WTC11 (cell line): ENCODE results near the gene DRG2. TPM values are rescaled to one million over a fixed set of nuclear protein-coding genes. Genes with fewer than 3 reads are reported as not detected.

Experiments
- ATAC-seq: fragments of 200-7000 bp; cut with Tn5 transposase; 2 replicates; pipeline ENCODE4 v1.10.0; 2021; ENCODE audit warnings: mild to moderate bottlenecking, moderate library complexity
- CTCF ChIA-PET: fragments of 300-600 bp; sonication (Branson Sonifier 250); formaldehyde crosslinking; loops from one replicate; lab custom pipeline; 2021; ENCODE audit warnings: antibody characterized with exemption; lab: Charles Lee
- POLR2A ChIA-PET: fragments of 350-600 bp; sonication (Branson Sonifier 250); formaldehyde crosslinking; loops from one replicate; lab custom pipeline; 2021; ENCODE audit warnings: antibody characterized with exemption; lab: Charles Lee
- DNase-seq: peaks from one replicate; pipeline ENCODE4 v3.0.0; 2021; ENCODE audit warnings: low spot score
- H3K27ac Mint-ChIP-seq: 2 replicates; pipeline ENCODE4 v1.8.0; 2021; ENCODE audit warnings: mixed read lengths
- H3K27me3 Mint-ChIP-seq: 2 replicates; pipeline ENCODE4 v1.8.0; 2021; ENCODE audit warnings: low read depth, mild to moderate bottlenecking, moderate library complexity, mixed read lengths
- H3K36me3 Mint-ChIP-seq: 2 replicates; pipeline ENCODE4 v1.8.0; 2021; ENCODE audit warnings: mixed read lengths
- H3K4me1 Mint-ChIP-seq: 2 replicates; pipeline ENCODE4 v1.8.0; 2022; ENCODE audit warnings: mixed read lengths
- H3K4me3 Mint-ChIP-seq: 2 replicates; pipeline ENCODE4 v1.8.0; 2021; ENCODE audit warnings: mild to moderate bottlenecking, moderate library complexity, mixed read lengths
- H3K9me3 Mint-ChIP-seq: 2 replicates; pipeline ENCODE4 v1.8.0; 2021; ENCODE audit warnings: mixed read lengths
- ERG ChIP-seq: fragments of 250-450 bp; sonication (Bioruptor Pico); IDR thresholded peaks from 2 replicates; pipeline ENCODE4 v1.8.0; 2021; ENCODE audit warnings: mild to moderate bottlenecking
- GRHL2 ChIP-seq: fragments of 250-450 bp; sonication (Bioruptor Pico); IDR thresholded peaks from 2 replicates; pipeline ENCODE4 v1.8.0; 2022; ENCODE audit warnings: mild to moderate bottlenecking, moderate library complexity; ENCODE audit not compliant: insufficient replicate concordance, severe bottlenecking
- HMGA2 ChIP-seq: fragments of 250-450 bp; sonication (Bioruptor Pico); IDR thresholded peaks from 2 replicates; pipeline ENCODE4 v1.4.0; 2021; ENCODE audit warnings: mild to moderate bottlenecking, moderate library complexity
- RELA ChIP-seq: sonication (generic); formaldehyde crosslinking; IDR thresholded peaks from 2 replicates; pipeline ENCODE4 v1.8.1; 2022; ENCODE audit warnings: missing genetic modification reagents, mild to moderate bottlenecking, borderline replicate concordance
- SMAD4 ChIP-seq: sonication (generic); formaldehyde crosslinking; IDR thresholded peaks from 2 replicates; pipeline ENCODE4 v1.8.0; 2022; ENCODE audit warnings: mild to moderate bottlenecking, missing genetic modification reagents
- SP1 ChIP-seq: sonication (generic); formaldehyde crosslinking; conservative IDR thresholded peaks from 2 replicates; pipeline ENCODE4 v1.8.1; 2022; ENCODE audit warnings: missing genetic modification reagents
- ZNF219 ChIP-seq: sonication (generic); formaldehyde crosslinking; IDR thresholded peaks from 2 replicates; pipeline ENCODE4 v1.8.0; 2023; ENCODE audit warnings: missing genetic modification reagents, mild to moderate bottlenecking, borderline replicate concordance
- ZNF317 ChIP-seq: sonication (generic); formaldehyde crosslinking; IDR thresholded peaks from 2 replicates; pipeline ENCODE4 v1.8.1; 2023; ENCODE audit warnings: low read depth, mild to moderate bottlenecking, moderate library complexity, missing genetic modification reagents, borderline replicate concordance
- ZNF396 ChIP-seq: fragments of 250-450 bp; sonication (Bioruptor Pico); IDR thresholded peaks from 2 replicates; pipeline ENCODE4 v1.8.0; 2021; ENCODE audit warnings: mild to moderate bottlenecking, moderate library complexity, borderline replicate concordance
- total RNA-seq: library from RNA; stranded (reverse); gene quantifications from 3 replicates; pipeline ENCODE4 v1.2.3, GENCODE V29; 2021
- TF ChIP-seq, protein P1 (sequence below): sonication (generic); formaldehyde crosslinking; conservative IDR thresholded peaks from 2 replicates; pipeline ENCODE4 v1.8.1; 2022; ENCODE audit warnings: mild to moderate bottlenecking, missing genetic modification reagents
- TF ChIP-seq, protein P2 (sequence below): fragments of 250-450 bp; sonication (Bioruptor Pico); IDR thresholded peaks from 2 replicates; pipeline ENCODE4 v1.9.0; 2021; ENCODE audit warnings: mild to moderate bottlenecking
- TF ChIP-seq, protein P3 (sequence below): sonication (generic); formaldehyde crosslinking; IDR thresholded peaks from 2 replicates; pipeline ENCODE4 v1.8.1; 2023; ENCODE audit warnings: mild to moderate bottlenecking, missing genetic modification reagents
- TF ChIP-seq, protein P4 (sequence below): sonication (generic); formaldehyde crosslinking; IDR thresholded peaks from 2 replicates; pipeline ENCODE4 v1.8.1; 2023; ENCODE audit warnings: mild to moderate bottlenecking, missing genetic modification reagents, moderate library complexity
- TF ChIP-seq, protein P5 (sequence below): sonication (generic); formaldehyde crosslinking; IDR thresholded peaks from 2 replicates; pipeline ENCODE4 v1.8.1; 2022; ENCODE audit warnings: missing genetic modification reagents, borderline replicate concordance

DRG2 gene
- total RNA-seq, 1 experiment from 2014 or later: 41.4 TPM

DNA sequence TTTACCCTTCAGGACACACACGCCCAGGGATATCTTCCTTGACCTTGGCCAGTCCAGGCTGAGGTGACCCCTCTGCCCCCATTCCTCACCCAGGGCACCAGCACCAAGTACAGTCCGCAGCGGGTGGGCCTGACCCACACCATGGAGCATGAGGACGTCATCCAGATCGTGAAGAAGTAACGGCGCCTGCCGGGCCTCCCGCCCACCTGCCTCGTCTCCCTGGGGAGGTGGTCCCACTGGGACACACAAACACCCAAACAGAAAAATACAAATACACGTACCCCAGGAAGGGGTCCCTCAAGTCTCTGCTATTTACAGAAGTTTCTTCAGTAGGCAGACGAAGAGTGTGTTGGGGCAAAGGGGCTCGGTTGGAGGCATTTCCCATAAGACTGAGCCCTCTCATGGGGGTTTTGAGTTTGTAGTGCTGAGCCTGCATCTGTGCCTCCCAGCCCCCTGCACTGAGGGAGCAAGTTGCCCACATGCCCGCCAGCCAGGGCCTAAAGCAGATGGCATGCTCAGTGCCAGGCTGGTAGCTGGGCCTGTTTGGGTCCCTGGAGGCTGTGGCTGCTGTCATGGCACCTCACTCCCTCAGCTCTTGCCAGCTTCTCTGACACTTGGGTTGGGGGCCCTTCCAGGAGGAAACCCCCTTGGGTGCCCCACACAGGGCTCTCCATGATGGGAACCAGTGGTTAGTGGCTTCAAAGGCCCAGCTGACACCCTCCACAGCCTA, 19.5 kb downstream of the DRG2 start (continued):
- TF ChIP-seq ZNF219 (CRISPR knock-in tag): no peak
- TF ChIP-seq ZNF396 (CRISPR knock-in tag): no peak
- TF ChIP-seq, protein P1, sequence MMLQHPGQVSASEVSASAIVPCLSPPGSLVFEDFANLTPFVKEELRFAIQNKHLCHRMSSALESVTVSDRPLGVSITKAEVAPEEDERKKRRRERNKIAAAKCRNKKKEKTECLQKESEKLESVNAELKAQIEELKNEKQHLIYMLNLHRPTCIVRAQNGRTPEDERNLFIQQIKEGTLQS (CRISPR knock-in tag): no peak
- no peak for TF ChIP-seq RELA (CRISPR knock-in tag)
- no peak for TF ChIP-seq ZNF317 (CRISPR knock-in tag)
- TF ChIP-seq GRHL2 (CRISPR knock-in tag): no peak
- no peak for TF ChIP-seq SP1 (CRISPR knock-in tag)

GRCh38 chr17:18107971-18108370, 20.2 kb downstream of the DRG2 start:
- Mint-ChIP-seq H3K4me1 (peaks cover 7% of the 10 kb centered on the region), H3K27me3 (no peaks in the 10 kb centered on the region), H3K36me3 (peaks cover 3% of the 10 kb centered on the region; the same call in 1 of the 2 replicates), H3K27ac (no peak overlapping the region), H3K4me3 (no peak overlapping the region), H3K9me3 (no peaks in the 10 kb centered on the region)
- ChIA-PET CTCF (no interaction called here), POLR2A (no interaction called here)
- DNase-seq (no peak), ATAC-seq (no peak)
- TF ChIP-seq SMAD4 (CRISPR knock-in tag): no peak
- TF ChIP-seq, protein P2, sequence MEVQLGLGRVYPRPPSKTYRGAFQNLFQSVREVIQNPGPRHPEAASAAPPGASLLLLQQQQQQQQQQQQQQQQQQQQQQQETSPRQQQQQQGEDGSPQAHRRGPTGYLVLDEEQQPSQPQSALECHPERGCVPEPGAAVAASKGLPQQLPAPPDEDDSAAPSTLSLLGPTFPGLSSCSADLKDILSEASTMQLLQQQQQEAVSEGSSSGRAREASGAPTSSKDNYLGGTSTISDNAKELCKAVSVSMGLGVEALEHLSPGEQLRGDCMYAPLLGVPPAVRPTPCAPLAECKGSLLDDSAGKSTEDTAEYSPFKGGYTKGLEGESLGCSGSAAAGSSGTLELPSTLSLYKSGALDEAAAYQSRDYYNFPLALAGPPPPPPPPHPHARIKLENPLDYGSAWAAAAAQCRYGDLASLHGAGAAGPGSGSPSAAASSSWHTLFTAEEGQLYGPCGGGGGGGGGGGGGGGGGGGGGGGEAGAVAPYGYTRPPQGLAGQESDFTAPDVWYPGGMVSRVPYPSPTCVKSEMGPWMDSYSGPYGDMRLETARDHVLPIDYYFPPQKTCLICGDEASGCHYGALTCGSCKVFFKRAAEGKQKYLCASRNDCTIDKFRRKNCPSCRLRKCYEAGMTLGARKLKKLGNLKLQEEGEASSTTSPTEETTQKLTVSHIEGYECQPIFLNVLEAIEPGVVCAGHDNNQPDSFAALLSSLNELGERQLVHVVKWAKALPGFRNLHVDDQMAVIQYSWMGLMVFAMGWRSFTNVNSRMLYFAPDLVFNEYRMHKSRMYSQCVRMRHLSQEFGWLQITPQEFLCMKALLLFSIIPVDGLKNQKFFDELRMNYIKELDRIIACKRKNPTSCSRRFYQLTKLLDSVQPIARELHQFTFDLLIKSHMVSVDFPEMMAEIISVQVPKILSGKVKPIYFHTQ: no peak
- TF ChIP-seq, protein P3, sequence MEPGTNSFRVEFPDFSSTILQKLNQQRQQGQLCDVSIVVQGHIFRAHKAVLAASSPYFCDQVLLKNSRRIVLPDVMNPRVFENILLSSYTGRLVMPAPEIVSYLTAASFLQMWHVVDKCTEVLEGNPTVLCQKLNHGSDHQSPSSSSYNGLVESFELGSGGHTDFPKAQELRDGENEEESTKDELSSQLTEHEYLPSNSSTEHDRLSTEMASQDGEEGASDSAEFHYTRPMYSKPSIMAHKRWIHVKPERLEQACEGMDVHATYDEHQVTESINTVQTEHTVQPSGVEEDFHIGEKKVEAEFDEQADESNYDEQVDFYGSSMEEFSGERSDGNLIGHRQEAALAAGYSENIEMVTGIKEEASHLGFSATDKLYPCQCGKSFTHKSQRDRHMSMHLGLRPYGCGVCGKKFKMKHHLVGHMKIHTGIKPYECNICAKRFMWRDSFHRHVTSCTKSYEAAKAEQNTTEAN (CRISPR knock-in tag): no peak
- TF ChIP-seq, protein P4, sequence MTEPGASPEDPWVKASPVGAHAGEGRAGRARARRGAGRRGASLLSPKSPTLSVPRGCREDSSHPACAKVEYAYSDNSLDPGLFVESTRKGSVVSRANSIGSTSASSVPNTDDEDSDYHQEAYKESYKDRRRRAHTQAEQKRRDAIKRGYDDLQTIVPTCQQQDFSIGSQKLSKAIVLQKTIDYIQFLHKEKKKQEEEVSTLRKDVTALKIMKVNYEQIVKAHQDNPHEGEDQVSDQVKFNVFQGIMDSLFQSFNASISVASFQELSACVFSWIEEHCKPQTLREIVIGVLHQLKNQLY (CRISPR knock-in tag): no peak
- TF ChIP-seq ERG: no peak
- TF ChIP-seq, protein P5, sequence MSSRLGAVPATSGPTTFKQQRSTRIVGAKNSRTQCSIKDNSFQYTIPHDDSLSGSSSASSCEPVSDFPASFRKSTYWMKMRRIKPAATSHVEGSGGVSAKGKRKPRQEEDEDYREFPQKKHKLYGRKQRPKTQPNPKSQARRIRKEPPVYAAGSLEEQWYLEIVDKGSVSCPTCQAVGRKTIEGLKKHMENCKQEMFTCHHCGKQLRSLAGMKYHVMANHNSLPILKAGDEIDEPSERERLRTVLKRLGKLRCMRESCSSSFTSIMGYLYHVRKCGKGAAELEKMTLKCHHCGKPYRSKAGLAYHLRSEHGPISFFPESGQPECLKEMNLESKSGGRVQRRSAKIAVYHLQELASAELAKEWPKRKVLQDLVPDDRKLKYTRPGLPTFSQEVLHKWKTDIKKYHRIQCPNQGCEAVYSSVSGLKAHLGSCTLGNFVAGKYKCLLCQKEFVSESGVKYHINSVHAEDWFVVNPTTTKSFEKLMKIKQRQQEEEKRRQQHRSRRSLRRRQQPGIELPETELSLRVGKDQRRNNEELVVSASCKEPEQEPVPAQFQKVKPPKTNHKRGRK (CRISPR knock-in tag): no peak
- TF ChIP-seq HMGA2 (CRISPR knock-in tag): no peak
